GM18870 (cell line): Measurements from ENCODE around the gene DUSP3.
"Not testable (repeated sequence)": the region's sequence is repeated elsewhere in the genome, so short reads cannot be mapped to it uniquely, and the experiment has no call there.

ENCODE experiments used
- ATAC-seq: cut with Tn5 transposase; IDR thresholded peaks from one replicate; pipeline ENCODE4 v1.9.1; 2021; ENCODE audit warnings: moderate library complexity; ENCODE audit not compliant: unreplicated experiment

DUSP3 gene

GRCh38 chr17:43801844-43802243 lies 23.1 kb upstream of the DUSP3 start:
- ATAC-seq = no peak

- ATAC-seq = no peak
Measured at GRCh38 chr17:43800736-43801135, 22.0 kb upstream of the DUSP3 start.

- ATAC-seq = no peak
Measured at GRCh38 chr17:43799047-43799446, 20.3 kb upstream of the DUSP3 start.

GRCh38 chr17:43798024-43798423 lies 19.2 kb upstream of the DUSP3 start:
- not testable (repeated sequence) for ATAC-seq

GRCh38 chr17:43792668-43793067 lies 13.9 kb upstream of the DUSP3 start:
- ATAC-seq = not testable (repeated sequence)

- ATAC-seq = no peak
Measured at GRCh38 chr17:43791589-43791988, 12.8 kb upstream of the DUSP3 start.

- ATAC-seq = no peak
Measured at GRCh38 chr17:43790311-43790940, 11.6 kb upstream of the DUSP3 start.

- ATAC-seq = no peak
Measured at GRCh38 chr17:43789482-43789881, 10.7 kb upstream of the DUSP3 start.

GRCh38 chr17:43788540-43788939 lies 9.8 kb upstream of the DUSP3 start:
- no peak for ATAC-seq

- ATAC-seq = no peak
Measured at GRCh38 chr17:43787728-43788127, 9.0 kb upstream of the DUSP3 start.

- ATAC-seq = no peak
Measured at GRCh38 chr17:43784628-43785101, 5.9 kb upstream of the DUSP3 start.

- no peak for ATAC-seq
Measured at GRCh38 chr17:43784068-43784467, 5.3 kb upstream of the DUSP3 start.

- ATAC-seq = no peak
Measured at GRCh38 chr17:43782913-43783680, 4.3 kb upstream of the DUSP3 start.

- ATAC-seq = no peak
Measured at GRCh38 chr17:43780135-43780534, 1.4 kb upstream of the DUSP3 start, which contains the start of gene CFAP97D1. Gene CFAP97D1 (plus strand): TSS chr17:43780435. CDS start chr17:43780463, 28 bp downstream.

GRCh38 chr17:43779145-43780125 lies 658 bp upstream of the DUSP3 start:
- no peak for ATAC-seq

- ATAC-seq = no peak
Measured at GRCh38 chr17:43774304-43775250, 4.2 kb downstream of the DUSP3 start.

- ATAC-seq = no peak
Measured at GRCh38 chr17:43772877-43773648, 5.7 kb downstream of the DUSP3 start.

GRCh38 chr17:43771463-43771862 lies 7.3 kb downstream of the DUSP3 start:
- no peak for ATAC-seq

- ATAC-seq = no peak
Measured at GRCh38 chr17:43770957-43771356, 7.8 kb downstream of the DUSP3 start.
